ENCODE results near the gene PEBP1. TPM values are rescaled to one million over a fixed set of nuclear protein-coding genes. Genes with fewer than 3 reads are reported as not detected.

Gene PEBP1
- 175 TPM for polyA plus RNA-seq (2012; ENCODE audit: low read depth, missing spikeins)

- TF ChIP-seq POU2F2 (IDR thresholded peaks at IDR 0.05; ENCODE audit: low read depth, low read length) (peak; percentile 58; the same call in 1 of the 2 replicates), POLR2A (IDR thresholded peaks at IDR 0.05; ENCODE audit: low read depth, low read length) (peak; percentile 90), POLR2AphosphoS5 (IDR thresholded peaks at IDR 0.05; ENCODE audit: low read depth, low read length) (peak; percentile 94), SPI1 (IDR thresholded peaks at IDR 0.05; ENCODE audit: low read depth, low read length) (no peak), TAF1 (IDR thresholded peaks at IDR 0.05; ENCODE audit: low read depth, low read length) (peak; percentile 90), PAX5 (IDR thresholded peaks at IDR 0.05; ENCODE audit: insufficient read depth, low read length, severe bottlenecking) (peak; percentile 17)
- DNase-seq (ENCODE audit: insufficient read length, low spot score) = peak; percentile 96
- peak; percentile 95 for FAIRE-seq
Observed at GRCh38 chr12:118135788-118136558, at the start of gene PEBP1. Gene PEBP1 (plus strand): TSS chr12:118136124. CDS start chr12:118136210, 86 bp downstream.

GRCh38 chr12:118089782-118090181 lies 46.1 kb upstream of the PEBP1 start:
- DNase-seq (ENCODE audit: insufficient read length, low spot score) = no peak
- no peak for TF ChIP-seq SPI1 (IDR thresholded peaks at IDR 0.05; ENCODE audit: low read depth, low read length)
- no peak for TF ChIP-seq POLR2A (IDR thresholded peaks at IDR 0.05; ENCODE audit: low read depth, low read length)
- TF ChIP-seq TAF1 (IDR thresholded peaks at IDR 0.05; ENCODE audit: low read depth, low read length) = no peak
- no peak for TF ChIP-seq POU2F2 (IDR thresholded peaks at IDR 0.05; ENCODE audit: low read depth, low read length)
- no peak for TF ChIP-seq PAX5 (IDR thresholded peaks at IDR 0.05; ENCODE audit: insufficient read depth, low read length, severe bottlenecking)
- TF ChIP-seq POLR2AphosphoS5 (IDR thresholded peaks at IDR 0.05; ENCODE audit: low read depth, low read length) = no peak

GRCh38 chr12:118094039-118094438 lies 41.9 kb upstream of the PEBP1 start:
- TF ChIP-seq POU2F2 (IDR thresholded peaks at IDR 0.05; ENCODE audit: low read depth, low read length) = no peak
- FAIRE-seq = no peak
- DNase-seq (ENCODE audit: insufficient read length, low spot score) = no peak

More at GRCh38 chr12:118089782-118090181, 46.1 kb upstream of the PEBP1 start:
- FAIRE-seq = no peak

- no peak for FAIRE-seq
- DNase-seq (ENCODE audit: insufficient read length, low spot score) = no peak
Observed at GRCh38 chr12:118098401-118098800, 37.5 kb upstream of the PEBP1 start.

GRCh38 chr12:118098911-118099671 lies 36.8 kb upstream of the PEBP1 start:
- DNase-seq (ENCODE audit: insufficient read length, low spot score) (no peak), FAIRE-seq (peak; percentile 51)
- TF ChIP-seq POLR2AphosphoS5 (IDR thresholded peaks at IDR 0.05; ENCODE audit: low read depth, low read length) (no peak), POU2F2 (IDR thresholded peaks at IDR 0.05; ENCODE audit: low read depth, low read length) (no peak), PAX5 (IDR thresholded peaks at IDR 0.05; ENCODE audit: insufficient read depth, low read length, severe bottlenecking) (no peak), POLR2A (IDR thresholded peaks at IDR 0.05; ENCODE audit: low read depth, low read length) (no peak), SPI1 (IDR thresholded peaks at IDR 0.05; ENCODE audit: low read depth, low read length) (no peak), TAF1 (IDR thresholded peaks at IDR 0.05; ENCODE audit: low read depth, low read length) (no peak)

More at GRCh38 chr12:118098401-118098800, 37.5 kb upstream of the PEBP1 start:
- no peak for TF ChIP-seq TAF1 (IDR thresholded peaks at IDR 0.05; ENCODE audit: low read depth, low read length)
- no peak for TF ChIP-seq POLR2A (IDR thresholded peaks at IDR 0.05; ENCODE audit: low read depth, low read length)
- TF ChIP-seq PAX5 (IDR thresholded peaks at IDR 0.05; ENCODE audit: insufficient read depth, low read length, severe bottlenecking) = no peak
- TF ChIP-seq SPI1 (IDR thresholded peaks at IDR 0.05; ENCODE audit: low read depth, low read length) = no peak
- TF ChIP-seq POU2F2 (IDR thresholded peaks at IDR 0.05; ENCODE audit: low read depth, low read length) = no peak
- TF ChIP-seq POLR2AphosphoS5 (IDR thresholded peaks at IDR 0.05; ENCODE audit: low read depth, low read length) = no peak

- DNase-seq (ENCODE audit: insufficient read length, low spot score) = no peak
- FAIRE-seq = no peak
- TF ChIP-seq PAX5 (IDR thresholded peaks at IDR 0.05; ENCODE audit: insufficient read depth, low read length, severe bottlenecking) (no peak), POLR2A (IDR thresholded peaks at IDR 0.05; ENCODE audit: low read depth, low read length) (no peak), POLR2AphosphoS5 (IDR thresholded peaks at IDR 0.05; ENCODE audit: low read depth, low read length) (no peak), POU2F2 (IDR thresholded peaks at IDR 0.05; ENCODE audit: low read depth, low read length) (no peak), TAF1 (IDR thresholded peaks at IDR 0.05; ENCODE audit: low read depth, low read length) (no peak), SPI1 (IDR thresholded peaks at IDR 0.05; ENCODE audit: low read depth, low read length) (no peak)
Observed at GRCh38 chr12:118101051-118101450, 34.9 kb upstream of the PEBP1 start.

GRCh38 chr12:118102070-118102469 lies 33.9 kb upstream of the PEBP1 start:
- no peak for TF ChIP-seq POU2F2 (IDR thresholded peaks at IDR 0.05; ENCODE audit: low read depth, low read length)
- TF ChIP-seq TAF1 (IDR thresholded peaks at IDR 0.05; ENCODE audit: low read depth, low read length) = no peak
- TF ChIP-seq POLR2A (IDR thresholded peaks at IDR 0.05; ENCODE audit: low read depth, low read length) = no peak
- no peak for TF ChIP-seq PAX5 (IDR thresholded peaks at IDR 0.05; ENCODE audit: insufficient read depth, low read length, severe bottlenecking)
- TF ChIP-seq POLR2AphosphoS5 (IDR thresholded peaks at IDR 0.05; ENCODE audit: low read depth, low read length) = no peak
- TF ChIP-seq SPI1 (IDR thresholded peaks at IDR 0.05; ENCODE audit: low read depth, low read length) = no peak
- DNase-seq (ENCODE audit: insufficient read length, low spot score) (no peak), FAIRE-seq (no peak)

GRCh38 chr12:118102609-118103008 lies 33.3 kb upstream of the PEBP1 start:
- DNase-seq (ENCODE audit: insufficient read length, low spot score) = no peak
- FAIRE-seq = no peak

GRCh38 chr12:118103201-118103600 lies 32.7 kb upstream of the PEBP1 start:
- TF ChIP-seq POLR2AphosphoS5 (IDR thresholded peaks at IDR 0.05; ENCODE audit: low read depth, low read length) (no peak), POLR2A (IDR thresholded peaks at IDR 0.05; ENCODE audit: low read depth, low read length) (no peak), POU2F2 (IDR thresholded peaks at IDR 0.05; ENCODE audit: low read depth, low read length) (no peak), SPI1 (IDR thresholded peaks at IDR 0.05; ENCODE audit: low read depth, low read length) (no peak), PAX5 (IDR thresholded peaks at IDR 0.05; ENCODE audit: insufficient read depth, low read length, severe bottlenecking) (no peak), TAF1 (IDR thresholded peaks at IDR 0.05; ENCODE audit: low read depth, low read length) (no peak)
- FAIRE-seq = no peak
- DNase-seq (ENCODE audit: insufficient read length, low spot score) = no peak

More at GRCh38 chr12:118102609-118103008, 33.3 kb upstream of the PEBP1 start:
- TF ChIP-seq PAX5 (IDR thresholded peaks at IDR 0.05; ENCODE audit: insufficient read depth, low read length, severe bottlenecking) (no peak), POLR2A (IDR thresholded peaks at IDR 0.05; ENCODE audit: low read depth, low read length) (no peak), POLR2AphosphoS5 (IDR thresholded peaks at IDR 0.05; ENCODE audit: low read depth, low read length) (no peak), SPI1 (IDR thresholded peaks at IDR 0.05; ENCODE audit: low read depth, low read length) (no peak), TAF1 (IDR thresholded peaks at IDR 0.05; ENCODE audit: low read depth, low read length) (no peak), POU2F2 (IDR thresholded peaks at IDR 0.05; ENCODE audit: low read depth, low read length) (no peak)

Measured in GM12891 (cell line).